K562 (cell line): ENCODE results near the gene SYT3.

Source experiments
- COPS2 ChIP-seq: fragments of 450-650 bp; conservative IDR thresholded peaks from 2 replicates; pipeline ENCODE4 v1.6.1; 2016; ENCODE audit warnings: mild to moderate bottlenecking, moderate library complexity
- CTCF ChIP-seq, 3 experiments: IDR thresholded peaks in 2 of 3; conservative IDR thresholded peaks in 1 of 3; 2 replicates each; pipeline ENCODE4 v1.5.1; 2011 to 2012; ENCODE audit warnings: low read length in 3 of 3, mild to moderate bottlenecking in 3 of 3, control low read depth in 2 of 3, improper control_type of control experiment in 1 of 3, inconsistent platforms in 1 of 3, low read depth in 1 of 3, mixed read lengths in 1 of 3, moderate library complexity in 1 of 3; ENCODE audit not compliant: insufficient read depth in 2 of 3
- E2F1 ChIP-seq: sonication (generic); formaldehyde crosslinking; IDR thresholded peaks from 2 replicates; pipeline ENCODE4 v1.8.1; 2023; ENCODE audit warnings: mild to moderate bottlenecking, missing genetic modification reagents, moderate library complexity
- ELF4 ChIP-seq: fragments of 450-650 bp; formaldehyde crosslinking; IDR thresholded peaks from 2 replicates; pipeline ENCODE4 v1.4.0; 2022; ENCODE audit warnings: missing genetic modification characterization
- ELK1 ChIP-seq: sonication (generic); formaldehyde crosslinking; IDR thresholded peaks from 2 replicates; pipeline ENCODE4 v1.8.1; 2022; ENCODE audit warnings: missing genetic modification reagents
- FUS ChIP-seq: fragments of 200-400 bp; formaldehyde crosslinking; optimal IDR thresholded peaks from 2 replicates; pipeline ENCODE3; 2017; ENCODE audit warnings: low read depth, low read length
- GABPB1 ChIP-seq: sonication (generic); formaldehyde crosslinking; IDR thresholded peaks from 2 replicates; pipeline ENCODE4 v1.8.0; 2022; ENCODE audit warnings: mild to moderate bottlenecking, missing genetic modification reagents
- JUND ChIP-seq, 2 experiments: IDR thresholded peaks; 2 replicates in 1 of 2; 3 replicates in 1 of 2; pipeline ENCODE4 v1.6.1; 2011; ENCODE audit warnings: borderline replicate concordance in 2 of 2, low read depth in 2 of 2, low read length in 2 of 2, improper control_type of control experiment in 1 of 2, missing biosample characterization in 1 of 2, missing genetic modification characterization in 1 of 2, missing genetic modification reagents in 1 of 2
- KLF1 ChIP-seq: fragments of 450-650 bp; IDR thresholded peaks from 2 replicates; pipeline ENCODE4 v1.6.1; 2016; ENCODE audit warnings: missing genetic modification characterization, missing compliant biosample characterization
- POLR2A ChIP-seq: fragments of 450-650 bp; conservative IDR thresholded peaks from 2 replicates; pipeline ENCODE4 v1.6.1; 2016
- TEAD2 ChIP-seq: fragments of 450-650 bp; IDR thresholded peaks from 2 replicates; pipeline ENCODE4 v1.6.1; 2016; ENCODE audit warnings: missing genetic modification characterization, control low read depth, missing compliant biosample characterization

- TF ChIP-seq TEAD2 (tag) (no peak), JUND (IDR thresholded peaks at IDR 0.05; ENCODE audit: borderline replicate concordance, low read depth, low read length) (peak; percentile 60), JUND (tag; IDR thresholded peaks at IDR 0.05; ENCODE audit: borderline replicate concordance, low read depth, low read length) (peak; percentile 26; the same call in 2 of the 3 replicates), GABPB1 (CRISPR knock-in tag) (peak; percentile 85), POLR2A (peak; percentile 99), CTCF (IDR thresholded peaks at IDR 0.05 in 2 of 3, conservative IDR thresholded peaks at IDR 0.05 in 1 of 3; ENCODE audit: insufficient read depth in 2 of 3, low read depth in 1 of 3, low read length in 3 of 3) (peak; percentile 34 to 57 (median 55); a peak in 4 of 6 replicates), ELK1 (CRISPR knock-in tag) (no peak), KLF1 (no peak), FUS (no peak), E2F1 (CRISPR knock-in tag) (no peak), COPS2 (no peak), ELF4 (CRISPR knock-in tag) (peak; percentile 83)
Observed at GRCh38 chr19:50658441-50659317, 19.0 kb upstream of the SYT3 start.
